GM23248 (cell line): ENCODE results near the gene GATAD2A.

ENCODE experiments used
- EZH2 ChIP-seq: fragments of 200-600 bp; sonication (generic); IDR thresholded peaks from 2 replicates; pipeline ENCODE4 v1.6.1; 2018; ENCODE audit warnings: antibody characterized with exemption, mild to moderate bottlenecking; ENCODE audit not compliant: insufficient read depth, poor library complexity, severe bottlenecking
- EZH2phosphoT487 ChIP-seq: fragments of 200-600 bp; sonication (generic); IDR thresholded peaks from 2 replicates; pipeline ENCODE4 v1.6.1; 2018; ENCODE audit warnings: antibody characterized with exemption, moderate library complexity, mild to moderate bottlenecking, low read depth; ENCODE audit not compliant: insufficient read depth

- TF ChIP-seq EZH2phosphoT487, result no peak
- no peak for TF ChIP-seq EZH2
Observed at GRCh38 chr19:19475015-19475765, 69.7 kb downstream of the GATAD2A start.
